T-helper 1 cell (primary cell): ENCODE data around the gene LAS1L.
"Not testable (repeated sequence)": the region's sequence is repeated elsewhere in the genome, so short reads cannot be mapped to it uniquely, and the experiment has no call there.

Source experiments
- DNase-seq, 5 donors: peaks; one replicate each; pipeline ENCODE4 v3.0.0-alpha.2; 2012 to 2020

The LAS1L gene

DNA sequence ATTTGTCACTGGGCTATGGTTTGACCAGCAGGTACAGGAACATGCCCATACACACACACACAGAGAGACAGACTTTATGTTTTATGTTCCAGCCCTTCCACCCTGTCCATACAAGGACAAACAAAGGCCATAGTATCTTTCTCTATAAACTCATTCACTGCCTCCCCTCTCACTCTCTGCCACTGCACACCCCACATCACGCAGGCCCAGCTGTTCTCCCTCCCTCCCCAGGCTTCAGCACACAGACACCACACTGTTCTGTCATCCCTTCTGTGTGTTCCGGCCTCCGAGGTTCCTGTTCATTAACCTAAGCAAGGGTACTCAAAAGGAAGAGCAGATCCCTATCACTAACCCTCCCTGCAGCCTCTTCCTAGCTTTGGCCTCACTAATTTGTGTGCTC is 17.8 kb downstream of the LAS1L start:
- no peak for DNase-seq

DNA sequence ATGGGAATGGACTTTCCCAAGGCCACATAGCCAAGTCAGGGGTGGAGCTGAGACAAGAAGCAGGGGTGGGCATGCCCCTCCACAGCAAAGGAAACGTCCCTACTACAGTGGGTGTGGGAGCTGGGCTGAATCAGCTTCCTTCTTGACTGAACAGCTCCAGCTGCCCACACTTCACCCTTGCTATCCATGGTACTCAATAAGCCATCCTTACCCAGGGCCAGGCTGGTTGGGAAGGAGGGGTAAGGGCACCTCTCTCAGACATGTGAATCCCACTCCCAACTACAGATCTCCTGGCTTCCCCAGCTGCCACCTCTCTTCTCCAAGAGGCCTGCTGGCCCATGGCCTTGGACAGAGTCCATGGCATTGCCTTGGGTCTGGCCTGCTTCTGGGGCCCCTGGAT is 21.0 kb downstream of the LAS1L start:
- no peak for DNase-seq

DNA sequence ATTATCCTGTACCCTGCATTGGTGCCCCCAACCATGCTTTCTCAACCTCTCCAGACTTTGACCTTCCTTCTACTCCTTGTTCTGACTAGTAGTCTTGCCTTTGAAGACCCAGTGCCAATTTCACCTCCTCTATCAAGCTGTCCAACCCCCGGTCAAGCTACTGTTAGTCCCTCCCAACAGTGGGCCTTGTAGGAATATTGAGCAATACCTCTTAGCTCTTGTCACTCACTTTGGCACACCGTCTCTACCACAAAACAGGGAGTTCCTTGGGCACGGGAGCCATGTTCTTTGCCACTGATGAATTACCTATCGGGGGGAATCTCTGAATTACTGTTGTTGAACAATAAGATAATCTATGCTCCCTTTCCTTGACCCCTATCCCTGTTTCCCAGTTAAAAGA is 25.2 kb downstream of the LAS1L start:
- no peak for DNase-seq

DNA sequence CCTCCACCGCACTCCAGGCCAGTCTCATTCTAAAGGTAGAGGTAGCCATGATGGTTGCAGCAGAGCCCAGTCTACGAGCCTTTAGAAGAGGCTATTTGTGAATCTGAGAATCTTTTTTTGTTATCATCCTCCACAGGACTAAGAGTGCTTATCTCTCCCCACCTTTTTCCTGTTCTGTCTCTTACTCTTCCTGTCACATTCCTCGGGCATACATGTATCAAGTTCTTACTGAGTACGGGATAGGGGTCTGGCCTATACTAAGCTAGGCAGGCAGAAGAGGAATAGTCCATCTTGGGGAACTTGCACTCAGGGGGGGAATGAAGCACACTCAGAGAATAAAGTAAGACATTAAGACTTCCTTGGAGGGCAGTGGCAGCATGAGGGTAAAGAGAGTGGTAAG is 25.7 kb downstream of the LAS1L start:
- no peak for DNase-seq

DNA sequence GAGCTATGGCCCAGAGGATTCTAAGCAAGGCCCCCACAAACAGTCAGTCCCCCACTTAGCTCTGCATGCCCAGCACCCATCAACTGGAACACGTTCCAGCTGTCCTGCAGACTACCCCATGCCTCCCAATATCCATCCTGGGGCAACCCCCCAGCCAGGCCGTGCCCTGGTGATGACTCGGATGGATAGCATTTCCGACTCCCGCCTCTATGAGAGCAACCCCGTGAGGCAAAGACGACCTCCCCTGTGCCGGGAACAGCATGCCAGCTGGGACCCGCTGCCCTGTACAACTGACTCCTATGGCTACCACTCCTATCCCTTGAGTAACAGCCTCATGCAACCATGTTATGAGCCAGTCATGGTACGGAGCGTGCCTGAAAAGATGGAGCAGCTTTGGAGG is 32.0 kb downstream of the LAS1L start:
- DNase-seq, result no peak

DNA sequence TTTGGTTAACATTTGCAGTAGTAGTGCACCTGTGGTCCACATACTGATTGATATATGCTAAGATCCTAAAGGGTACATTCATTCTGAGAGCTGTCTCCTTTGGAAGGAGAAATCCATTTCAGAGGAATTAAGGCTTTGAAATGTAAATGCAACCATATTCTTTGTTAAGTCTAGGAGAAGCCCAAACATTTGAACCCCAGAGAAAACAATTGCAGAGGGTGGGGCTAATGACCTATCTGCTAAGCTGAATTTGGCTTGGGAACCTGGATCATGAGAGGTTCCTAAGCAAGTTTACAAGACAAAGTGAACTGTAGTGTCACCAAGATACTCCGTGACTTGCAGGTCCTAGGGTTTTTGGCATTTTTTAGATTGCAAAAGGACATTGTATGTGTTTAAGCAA is 41.2 kb downstream of the LAS1L start:
- no peak for DNase-seq

DNA sequence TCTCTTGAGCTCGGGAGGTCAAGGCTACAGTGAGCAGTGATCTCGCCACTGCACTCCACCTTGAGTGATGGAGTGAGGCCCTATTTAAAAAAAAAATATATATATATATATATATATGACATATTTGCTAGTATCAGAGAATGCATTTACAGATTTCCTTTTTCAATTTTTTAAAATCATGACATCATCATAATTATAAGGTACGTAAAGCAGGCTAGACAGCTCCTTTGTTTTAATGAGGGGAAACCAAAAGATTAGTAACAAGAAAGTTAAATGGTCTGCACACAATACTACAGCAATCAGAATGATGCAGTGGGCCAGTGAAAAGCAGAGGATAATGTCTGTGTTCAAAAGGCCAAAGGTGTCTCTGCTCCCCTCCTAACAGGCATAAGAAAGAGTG is 43.0 kb downstream of the LAS1L start:
- DNase-seq, result no peak

DNA sequence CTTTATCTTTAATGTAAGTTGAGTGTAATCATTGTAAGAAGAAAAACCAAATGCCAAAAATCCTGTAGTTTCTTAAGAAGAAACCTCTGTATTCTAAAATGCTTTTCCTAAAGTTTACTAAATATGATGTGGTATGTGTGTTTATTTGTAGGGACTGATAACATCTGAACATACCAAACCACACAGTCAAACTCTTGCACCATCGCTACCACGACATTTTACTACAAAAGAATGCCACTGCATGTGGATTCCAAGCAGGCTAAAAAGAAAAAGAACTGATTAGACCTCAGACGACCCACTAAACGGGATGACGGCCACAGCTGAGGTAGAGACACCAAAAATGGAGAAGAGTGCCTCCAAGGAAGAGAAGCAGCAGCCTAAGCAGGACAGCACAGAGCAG is 46.1 kb downstream of the LAS1L start:
- no peak for DNase-seq

DNA sequence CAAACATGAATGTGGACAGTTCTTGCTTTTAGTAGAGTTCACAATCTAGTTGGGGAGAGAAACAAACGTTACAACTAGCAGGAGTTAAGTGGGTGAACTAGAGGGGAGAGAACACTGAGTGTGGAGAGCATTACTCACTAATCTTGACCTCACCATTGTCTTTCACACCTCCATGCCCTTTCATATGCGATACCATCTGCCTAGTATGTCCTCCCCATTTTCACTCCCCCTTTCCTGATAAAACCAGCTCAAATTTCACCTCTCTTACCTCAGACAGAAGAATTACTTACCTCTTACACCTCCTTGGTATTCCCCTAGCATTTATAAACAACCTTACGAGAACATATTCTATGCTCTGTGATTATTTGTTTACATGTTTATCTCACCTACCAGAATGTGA is 53.6 kb downstream of the LAS1L start:
- DNase-seq, result no peak

DNA sequence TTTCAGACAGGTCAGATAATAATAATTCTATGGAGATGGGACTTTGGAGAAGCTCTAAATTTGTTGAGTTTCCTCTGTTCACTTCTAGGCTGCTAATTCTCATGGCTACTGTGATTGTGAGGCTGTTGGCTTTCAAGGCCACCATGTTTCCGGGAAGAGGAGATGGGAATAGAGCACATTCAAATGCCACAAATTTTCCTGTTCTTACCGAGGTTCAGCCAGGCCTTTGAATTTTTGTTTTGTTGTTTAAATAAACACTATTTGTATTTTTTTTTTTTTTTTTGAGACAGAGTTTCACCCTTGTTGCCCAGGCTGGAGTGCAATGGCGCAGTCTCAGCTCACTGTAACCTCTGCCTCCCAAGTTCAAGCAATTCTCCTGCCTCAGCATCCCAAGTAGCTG is 55.5 kb downstream of the LAS1L start:
- DNase-seq, result not testable (repeated sequence)

DNA sequence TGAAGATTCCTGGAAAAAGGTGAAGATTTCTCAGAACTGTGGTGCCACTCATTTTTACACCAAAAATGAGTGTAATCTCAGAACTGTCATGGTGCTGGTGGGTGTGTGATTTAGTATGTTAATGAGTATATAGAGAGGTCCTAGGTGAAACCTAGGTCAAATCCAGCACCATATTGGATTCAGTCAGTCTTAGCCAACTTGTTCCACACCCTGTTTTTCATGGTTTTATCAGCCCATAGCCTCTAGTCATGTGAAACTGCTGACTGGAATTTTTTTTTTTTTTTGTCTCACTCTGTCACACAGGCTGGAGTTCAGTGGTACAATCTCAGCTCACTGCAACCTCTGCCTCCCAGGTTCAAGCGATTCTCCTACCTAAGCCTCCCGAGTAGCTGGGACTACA is 58.0 kb downstream of the LAS1L start:
- DNase-seq, result no peak

DNA sequence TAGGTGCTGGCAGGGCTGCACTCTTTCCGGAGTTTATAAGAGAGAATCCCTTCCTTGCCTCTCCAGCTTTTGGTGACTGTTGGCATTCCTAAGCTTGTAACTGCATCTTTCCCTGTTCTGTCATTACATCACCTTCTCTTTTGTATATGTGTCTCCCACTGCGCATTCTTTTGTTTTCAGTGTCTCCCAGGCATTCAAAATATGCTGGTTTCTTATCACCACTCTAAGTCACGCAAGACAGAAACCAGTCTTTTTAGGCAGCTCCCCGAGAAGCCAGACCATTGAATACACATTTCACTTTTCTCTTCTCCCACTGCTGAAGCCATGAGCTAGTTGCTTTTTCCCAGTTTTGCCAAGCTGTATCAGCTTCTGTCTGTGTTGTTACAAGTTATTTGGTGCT is 71.0 kb downstream of the LAS1L start:
- DNase-seq, result no peak
